Keratinocyte (primary cell): ENCODE data around the gene PHF23. TPM values are rescaled to one million over a fixed set of nuclear protein-coding genes. Genes with fewer than 3 reads are reported as not detected.

Source experiments
- DNase-seq: peaks from one replicate; pipeline ENCODE4 v3.0.0-alpha.2; 2011; ENCODE audit warnings: low read depth, missing footprints, low spot score
- FAIRE-seq: peaks from 2 replicates; lab custom pipeline; 2011; peaks lifted over from hg19 to GRCh38; lab: Jason Lieb, UNC
- H2AFZ ChIP-seq: 2 replicates; pipeline ENCODE4 v1.6.0; 2012; ENCODE audit warnings: low read length, control low read depth, inconsistent platforms; ENCODE audit not compliant: control insufficient read depth
- H3K27ac ChIP-seq: 2 replicates; pipeline ENCODE4 v1.5.1; 2011; ENCODE audit warnings: low read length; ENCODE audit not compliant: control insufficient read depth, insufficient read depth
- H3K27me3 ChIP-seq: 3 replicates; pipeline ENCODE4 v1.6.0; 2011; ENCODE audit warnings: low read length; ENCODE audit not compliant: control insufficient read depth, insufficient read depth; ENCODE audit errors: extremely low read depth
- H3K36me3 ChIP-seq, 2 experiments: 2 replicates in 1 of 2; 3 replicates in 1 of 2; pipeline ENCODE4 v1.5.1; 2011; ENCODE audit warnings: low read length in 2 of 2, mild to moderate bottlenecking in 1 of 2; ENCODE audit not compliant: control insufficient read depth in 2 of 2, insufficient read depth in 2 of 2; ENCODE audit errors: extremely low read depth in 1 of 2
- H3K4me1 ChIP-seq: 3 replicates; pipeline ENCODE4 v1.5.1; 2011; ENCODE audit warnings: low read length; ENCODE audit not compliant: control insufficient read depth, insufficient read depth; ENCODE audit errors: extremely low read depth
- H3K4me2 ChIP-seq: 3 replicates; pipeline ENCODE4 v1.6.0; 2011; ENCODE audit warnings: low read depth, low read length; ENCODE audit not compliant: control insufficient read depth, insufficient read depth; ENCODE audit errors: extremely low read depth
- H3K4me3 ChIP-seq, 3 experiments: fragments of 200-600 bp in 1 of 3; sonication (generic) in 1 of 3; 2 replicates in 2 of 3; 3 replicates in 1 of 3; pipeline ENCODE4 v1.5.1; 2011 to 2016; ENCODE audit warnings: low read length in 3 of 3, mild to moderate bottlenecking in 3 of 3, control low read depth in 2 of 3, inconsistent platforms in 1 of 3, low read depth in 1 of 3, mixed read lengths in 1 of 3, mixed run types in 1 of 3, moderate library complexity in 1 of 3; ENCODE audit not compliant: control insufficient read depth in 2 of 3, insufficient read depth in 2 of 3; ENCODE audit errors: extremely low read depth in 1 of 3
- H3K79me2 ChIP-seq: 2 replicates; pipeline ENCODE4 v1.6.0; 2012; ENCODE audit warnings: low read length; ENCODE audit not compliant: control insufficient read depth, insufficient read depth
- H3K9ac ChIP-seq: 3 replicates; pipeline ENCODE4 v1.6.0; 2011; ENCODE audit warnings: low read length; ENCODE audit not compliant: control insufficient read depth, insufficient read depth; ENCODE audit errors: extremely low read depth
- H3K9me1 ChIP-seq: 3 replicates; pipeline ENCODE4 v1.6.0; 2011; ENCODE audit warnings: low read length; ENCODE audit not compliant: control insufficient read depth, insufficient read depth; ENCODE audit errors: extremely low read depth
- H3K9me3 ChIP-seq: 2 replicates; pipeline ENCODE4 v1.5.1; 2012; ENCODE audit warnings: low read depth, low read length; ENCODE audit not compliant: control insufficient read depth
- H4K20me1 ChIP-seq: 3 replicates; pipeline ENCODE4 v1.6.0; 2011; ENCODE audit warnings: low read length; ENCODE audit not compliant: control insufficient read depth, insufficient read depth; ENCODE audit errors: extremely low read depth
- EZH2 ChIP-seq: IDR thresholded peaks from one replicate; pipeline ENCODE4 v1.6.1; 2012; ENCODE audit warnings: inconsistent platforms, mild to moderate bottlenecking, low read length, moderate library complexity
- dilution Hi-C: fragments of 300-500 bp; cut with MboI; formaldehyde crosslinking; loops from one replicate; pipeline ENCODE4 v1.7.0; 2020; ENCODE audit warnings: low sequenced_read_pairs; ENCODE audit not compliant: extremely low pct_ligation_motif_present
- polyA plus RNA-seq, 5 experiments: library from polyadenylated mRNA; depleted of rRNA in 3 of 5; stranded (reverse) in 3 of 5; stranded (forward) in 1 of 5; unstranded in 1 of 5; fragments of >200 nt; gene quantifications; 1 replicate in 1 of 5; 2 replicates in 3 of 5; 3 replicates in 1 of 5; pipeline versions ENCODE4 v1.2.1 to v1.2.3, GENCODE V29; 2011 to 2012; ENCODE audit warnings: missing spikeins in 2 of 5, low read depth in 1 of 5, low replicate concordance in 1 of 5
- TF ChIP-seq, protein P1 (sequence below), 3 experiments: IDR thresholded peaks in 1 of 3; conservative IDR thresholded peaks in 1 of 3; optimal IDR thresholded peaks in 1 of 3; 2 replicates in 2 of 3; 3 replicates in 1 of 3; pipeline versions ENCODE3 to v1.5.1; 2011; ENCODE audit warnings: low read length in 3 of 3, mild to moderate bottlenecking in 3 of 3, moderate library complexity in 2 of 3, control low read depth in 1 of 3, inconsistent platforms in 1 of 3; ENCODE audit not compliant: insufficient read depth in 2 of 3; ENCODE audit errors: extremely low read depth in 1 of 3

The PHF23 gene
- polyA plus RNA-seq, 1 donor (not counting 4 experiments of a cell fraction or from before 2014, with no cell fraction given): 52.8 TPM

- FAIRE-seq (no peak), DNase-seq (no peak)
- H3K36me3 ChIP-seq: peaks cover 15 to 31% of the 10 kb centered on the region in 2 experiments
- no peaks in the 10 kb centered on the region for H3K27me3 ChIP-seq
- no peaks in the 10 kb centered on the region for H3K9me3 ChIP-seq
- H2AFZ ChIP-seq: no peak overlapping the region
- H4K20me1 ChIP-seq: no peaks in the 10 kb centered on the region
- H3K4me1 ChIP-seq: peaks cover 38% of the 10 kb centered on the region
- dilution Hi-C loops: no loop called here
- TF ChIP-seq, protein P1, sequence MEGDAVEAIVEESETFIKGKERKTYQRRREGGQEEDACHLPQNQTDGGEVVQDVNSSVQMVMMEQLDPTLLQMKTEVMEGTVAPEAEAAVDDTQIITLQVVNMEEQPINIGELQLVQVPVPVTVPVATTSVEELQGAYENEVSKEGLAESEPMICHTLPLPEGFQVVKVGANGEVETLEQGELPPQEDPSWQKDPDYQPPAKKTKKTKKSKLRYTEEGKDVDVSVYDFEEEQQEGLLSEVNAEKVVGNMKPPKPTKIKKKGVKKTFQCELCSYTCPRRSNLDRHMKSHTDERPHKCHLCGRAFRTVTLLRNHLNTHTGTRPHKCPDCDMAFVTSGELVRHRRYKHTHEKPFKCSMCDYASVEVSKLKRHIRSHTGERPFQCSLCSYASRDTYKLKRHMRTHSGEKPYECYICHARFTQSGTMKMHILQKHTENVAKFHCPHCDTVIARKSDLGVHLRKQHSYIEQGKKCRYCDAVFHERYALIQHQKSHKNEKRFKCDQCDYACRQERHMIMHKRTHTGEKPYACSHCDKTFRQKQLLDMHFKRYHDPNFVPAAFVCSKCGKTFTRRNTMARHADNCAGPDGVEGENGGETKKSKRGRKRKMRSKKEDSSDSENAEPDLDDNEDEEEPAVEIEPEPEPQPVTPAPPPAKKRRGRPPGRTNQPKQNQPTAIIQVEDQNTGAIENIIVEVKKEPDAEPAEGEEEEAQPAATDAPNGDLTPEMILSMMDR (optimal IDR thresholded peaks at IDR 0.05 in 1 of 3, IDR thresholded peaks at IDR 0.05 in 1 of 3, conservative IDR thresholded peaks at IDR 0.05 in 1 of 3; ENCODE audit: extremely low read depth in 1 of 3, insufficient read depth in 2 of 3, low read length in 3 of 3): no peak
- no peak for TF ChIP-seq EZH2
- H3K4me2 ChIP-seq: peak overlapping the region; percentile 62
- H3K27ac ChIP-seq: peak overlapping the region; percentile 84
- H3K9me1 ChIP-seq: no peaks in the 10 kb centered on the region
- H3K79me2 ChIP-seq: peaks cover 51% of the 10 kb centered on the region
- H3K9ac ChIP-seq: peak overlapping the region; percentile 97
- peak overlapping the region; percentile 42 to 95 (median 90) for H3K4me3 ChIP-seq
Measured at GRCh38 chr17:7237761-7238419, 1.4 kb downstream of the PHF23 start.

DNA sequence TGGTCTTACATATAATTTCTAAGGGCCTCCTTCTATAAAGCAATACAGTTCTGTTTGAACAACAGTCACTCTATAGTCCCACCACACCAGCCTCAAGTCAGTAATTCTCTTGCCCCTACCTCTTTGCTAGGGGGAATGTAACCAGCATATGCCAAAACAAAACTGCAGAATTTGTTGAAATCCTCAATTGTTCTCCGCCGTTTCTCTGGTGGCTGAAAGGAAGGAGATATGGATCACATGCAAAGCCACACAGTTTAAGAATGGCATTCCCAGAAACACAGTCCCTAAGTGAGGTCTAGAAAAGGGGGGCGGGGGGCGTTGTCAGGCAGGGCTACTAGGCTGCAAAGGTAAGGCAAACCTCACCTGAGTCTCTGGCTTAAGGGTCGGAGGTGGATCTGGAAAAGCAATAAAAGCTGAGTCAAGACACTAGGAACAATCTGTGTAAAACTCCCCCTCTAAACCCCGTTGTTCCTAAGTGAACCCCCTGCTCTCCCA is 1.9 kb downstream of the PHF23 start:
- Histone ChIP-seq H2AFZ (no peak overlapping the region), H3K27ac (peak overlapping the region; percentile 70), H3K27me3 (no peaks in the 10 kb centered on the region), H3K36me3 (peaks cover 15 to 31% of the 10 kb centered on the region in 2 experiments), H4K20me1 (no peaks in the 10 kb centered on the region), H3K4me2 (peak overlapping the region; percentile 62), H3K9ac (peak overlapping the region; percentile 97), H3K9me1 (no peaks in the 10 kb centered on the region), H3K4me1 (peaks cover 42% of the 10 kb centered on the region), H3K9me3 (no peaks in the 10 kb centered on the region), H3K4me3 (peak overlapping the region; percentile 42 to 95 (median 90)), H3K79me2 (peaks cover 55% of the 10 kb centered on the region)
- TF ChIP-seq, protein P1 (optimal IDR thresholded peaks at IDR 0.05 in 1 of 3, IDR thresholded peaks at IDR 0.05 in 1 of 3, conservative IDR thresholded peaks at IDR 0.05 in 1 of 3; ENCODE audit: extremely low read depth in 1 of 3, insufficient read depth in 2 of 3, low read length in 3 of 3): no peak
- TF ChIP-seq EZH2: no peak
- FAIRE-seq (no peak), DNase-seq (no peak)
- dilution Hi-C loops: no loop called here
